Effector memory CD8-positive, alpha-beta T cell (primary cell): ENCODE measurements around the gene MRPL10.

Experiments used
- ATAC-seq: fragments of 150-1000 bp; cut with Tn5 transposase; replicated peaks from 2 replicates; pipeline ENCODE4 v1.10.0; 2021; ENCODE audit warnings: mild to moderate bottlenecking, moderate library complexity
- DNase-seq, 3 experiments: peaks; one replicate each; pipeline ENCODE4 v3.0.0; 2021
- H3K27ac Mint-ChIP-seq, 2 donors: one replicate each; pipeline ENCODE4 v1.8.0; 2022; ENCODE audit warnings: mild to moderate bottlenecking in 2 of 2, mixed read lengths in 2 of 2, moderate library complexity in 2 of 2
- H3K27me3 Mint-ChIP-seq, 2 donors: one replicate each; pipeline ENCODE4 v1.8.0; 2022; ENCODE audit warnings: mixed read lengths in 2 of 2
- H3K36me3 Mint-ChIP-seq: one replicate; pipeline ENCODE4 v1.8.0; 2022; ENCODE audit warnings: mild to moderate bottlenecking, moderate library complexity, mixed read lengths; ENCODE audit not compliant: insufficient read depth
- H3K4me1 Mint-ChIP-seq, 2 donors: one replicate each; pipeline ENCODE4 v1.8.0; 2022; ENCODE audit warnings: low read depth in 2 of 2, mixed read lengths in 2 of 2
- H3K4me3 Mint-ChIP-seq, 2 donors: one replicate each; pipeline ENCODE4 v1.8.0; 2022; ENCODE audit warnings: mild to moderate bottlenecking in 2 of 2, mixed read lengths in 2 of 2, moderate library complexity in 2 of 2
- H3K9me3 Mint-ChIP-seq, 2 donors: one replicate each; pipeline ENCODE4 v1.8.0; 2022; ENCODE audit warnings: mixed read lengths in 2 of 2

Gene MRPL10

GRCh38 chr17:47851764-47852112 lies 20.4 kb upstream of the MRPL10 start:
- peaks cover 86 to 99% of the 10 kb centered on the region in 2 donors for H3K27me3 Mint-ChIP-seq
- ATAC-seq (no peak), DNase-seq (no peak)
- H3K9me3 Mint-ChIP-seq, result no peaks in the 10 kb centered on the region
- H3K4me1 Mint-ChIP-seq, result peaks cover 15 to 16% of the 10 kb centered on the region in 2 donors
- peak overlapping the region; percentile 68 to 72 for H3K4me3 Mint-ChIP-seq
- H3K27ac Mint-ChIP-seq, result no peak overlapping the region
- no peaks in the 10 kb centered on the region for H3K36me3 Mint-ChIP-seq

GRCh38 chr17:47850692-47851573 lies 19.6 kb upstream of the MRPL10 start, which contains the start of gene SP6:
Gene SP6, minus strand, starts transcription at chr17:47851163. Its CDS starts 2,734 bp downstream, at chr17:47848429.
- Mint-ChIP-seq H3K4me3 (peak within 1 kb of the TSS; percentile 68 to 73), H3K27me3 (peaks cover 86 to 99% of the 10 kb centered on the region in 2 donors), H3K4me1 (peaks cover 15 to 16% of the 10 kb centered on the region in 2 donors), H3K9me3 (no peaks in the 10 kb centered on the region), H3K36me3 (no peaks in the 10 kb centered on the region), H3K27ac (peak within 1 kb of the TSS in 1 of 2 donors; percentile 75)
- DNase-seq (peak; percentile 40 to 54 (median 51)), ATAC-seq (peak; percentile 89)

DNA sequence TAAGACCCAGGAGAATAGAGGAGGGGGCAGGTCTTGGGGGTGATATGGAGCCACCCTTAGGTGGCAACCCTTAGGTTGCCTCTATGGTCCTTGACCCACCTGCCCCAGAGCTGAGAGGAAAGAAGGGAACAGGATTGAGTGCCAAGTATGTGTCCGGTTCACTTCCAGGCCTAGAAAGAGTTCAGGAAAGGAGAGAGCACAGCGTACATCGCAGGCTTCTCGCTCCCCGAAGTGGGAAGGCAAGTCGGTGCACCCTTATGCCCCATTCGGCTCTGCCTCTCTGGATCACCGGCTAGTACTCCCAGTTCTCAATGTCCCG lies 19.0 kb upstream of the MRPL10 start:
- H3K36me3 Mint-ChIP-seq, result no peaks in the 10 kb centered on the region
- peaks cover 86 to 99% of the 10 kb centered on the region in 2 donors for H3K27me3 Mint-ChIP-seq
- no peaks in the 10 kb centered on the region for H3K9me3 Mint-ChIP-seq
- peak overlapping the region; percentile 66 to 73 for H3K4me3 Mint-ChIP-seq
- DNase-seq, result no peak
- no peak for ATAC-seq
- peak overlapping the region in 1 of 2 donors; percentile 75 for H3K27ac Mint-ChIP-seq
- H3K4me1 Mint-ChIP-seq, result peaks cover 15 to 16% of the 10 kb centered on the region in 2 donors

DNA sequence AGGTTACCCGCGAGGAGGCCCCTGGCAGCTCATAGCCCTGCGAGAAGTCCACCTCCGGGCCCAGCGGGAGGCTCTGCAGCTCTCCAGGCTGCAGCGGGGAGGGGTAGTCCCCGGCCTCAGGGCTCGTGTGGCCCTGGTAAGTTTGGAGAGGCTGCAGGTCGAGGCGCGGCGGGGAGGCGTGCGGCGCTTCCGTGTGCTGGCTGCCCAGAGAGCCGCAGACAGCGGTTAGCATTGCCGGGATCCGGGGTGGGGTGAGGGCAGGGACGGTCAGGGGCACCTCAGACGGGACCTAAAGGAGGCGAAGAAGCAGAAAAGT lies 16.8 kb upstream of the MRPL10 start:
- no peak overlapping the region for H3K27ac Mint-ChIP-seq
- no peaks in the 10 kb centered on the region for H3K9me3 Mint-ChIP-seq
- H3K4me1 Mint-ChIP-seq, result peaks cover 16 to 17% of the 10 kb centered on the region in 2 donors
- no peaks in the 10 kb centered on the region for H3K36me3 Mint-ChIP-seq
- ATAC-seq (no peak), DNase-seq (no peak)
- no peak overlapping the region for H3K4me3 Mint-ChIP-seq
- peaks cover 72 to 92% of the 10 kb centered on the region in 2 donors for H3K27me3 Mint-ChIP-seq

GRCh38 chr17:47847341-47848197 lies 16.2 kb upstream of the MRPL10 start:
- H3K27me3 Mint-ChIP-seq, result peaks cover 66 to 86% of the 10 kb centered on the region in 2 donors

GRCh38 chr17:47846716-47847340 lies 15.5 kb upstream of the MRPL10 start:
- H3K27me3 Mint-ChIP-seq, result peaks cover 59 to 79% of the 10 kb centered on the region in 2 donors
- no peak for DNase-seq
- no peaks in the 10 kb centered on the region for H3K9me3 Mint-ChIP-seq
- no peak for ATAC-seq
- H3K36me3 Mint-ChIP-seq, result no peaks in the 10 kb centered on the region
- H3K27ac Mint-ChIP-seq, result no peak overlapping the region
- H3K4me3 Mint-ChIP-seq, result no peak overlapping the region
- peaks cover 9% of the 10 kb centered on the region in 2 donors for H3K4me1 Mint-ChIP-seq

More at GRCh38 chr17:47847341-47848197, 16.2 kb upstream of the MRPL10 start:
- Mint-ChIP-seq H3K4me3 (no peak overlapping the region), H3K4me1 (peaks cover 16 to 17% of the 10 kb centered on the region in 2 donors), H3K9me3 (no peaks in the 10 kb centered on the region), H3K27ac (no peak overlapping the region), H3K36me3 (no peaks in the 10 kb centered on the region)
- peak; percentile 31 for ATAC-seq
- DNase-seq, result no peak

- Mint-ChIP-seq H3K36me3 (no peaks in the 10 kb centered on the region), H3K4me1 (peaks cover 11 to 12% of the 10 kb centered on the region in 2 donors), H3K4me3 (no peak overlapping the region), H3K27ac (no peak overlapping the region), H3K27me3 (peaks cover 53 to 69% of the 10 kb centered on the region in 2 donors), H3K9me3 (no peaks in the 10 kb centered on the region)
- no peak for DNase-seq
- no peak for ATAC-seq
Measured at GRCh38 chr17:47845716-47846075, 14.4 kb upstream of the MRPL10 start.

GRCh38 chr17:47844814-47845715 lies 13.7 kb upstream of the MRPL10 start:
- no peak for ATAC-seq
- peaks cover 47 to 63% of the 10 kb centered on the region in 2 donors for H3K27me3 Mint-ChIP-seq
- DNase-seq, result no peak
- H3K36me3 Mint-ChIP-seq, result no peaks in the 10 kb centered on the region
- H3K27ac Mint-ChIP-seq, result no peak overlapping the region
- peaks cover 10 to 15% of the 10 kb centered on the region in 2 donors for H3K4me1 Mint-ChIP-seq
- no peaks in the 10 kb centered on the region for H3K9me3 Mint-ChIP-seq
- no peak overlapping the region for H3K4me3 Mint-ChIP-seq

- H3K27ac Mint-ChIP-seq, result no peak overlapping the region
- H3K36me3 Mint-ChIP-seq, result peaks cover 3% of the 10 kb centered on the region
- no peak for ATAC-seq
- peaks cover 38 to 54% of the 10 kb centered on the region in 2 donors for H3K27me3 Mint-ChIP-seq
- H3K9me3 Mint-ChIP-seq, result no peaks in the 10 kb centered on the region
- peaks cover 17 to 20% of the 10 kb centered on the region in 2 donors for H3K4me1 Mint-ChIP-seq
- no peak overlapping the region for H3K4me3 Mint-ChIP-seq
- DNase-seq, result no peak
Measured at GRCh38 chr17:47844227-47844626, 12.9 kb upstream of the MRPL10 start.

DNA sequence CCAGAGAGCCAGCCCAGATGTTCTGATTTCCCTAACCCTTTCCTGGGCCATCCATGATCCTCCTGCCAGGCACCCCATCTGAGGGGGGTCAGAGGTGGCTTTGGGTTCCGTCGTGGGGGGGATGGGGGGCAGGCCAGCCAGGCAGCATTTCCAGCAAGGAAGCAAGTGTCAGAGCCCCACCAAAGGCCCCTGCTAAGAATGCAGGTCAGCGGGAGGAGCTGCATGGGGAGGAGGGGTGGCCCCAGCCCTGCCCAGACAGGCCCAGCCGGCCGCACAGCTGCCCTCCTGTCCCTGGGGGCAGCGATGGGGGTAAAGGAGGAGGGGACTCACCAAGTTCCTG lies 12.0 kb upstream of the MRPL10 start:
- H3K4me1 Mint-ChIP-seq, result peaks cover 17 to 21% of the 10 kb centered on the region in 2 donors

DNA sequence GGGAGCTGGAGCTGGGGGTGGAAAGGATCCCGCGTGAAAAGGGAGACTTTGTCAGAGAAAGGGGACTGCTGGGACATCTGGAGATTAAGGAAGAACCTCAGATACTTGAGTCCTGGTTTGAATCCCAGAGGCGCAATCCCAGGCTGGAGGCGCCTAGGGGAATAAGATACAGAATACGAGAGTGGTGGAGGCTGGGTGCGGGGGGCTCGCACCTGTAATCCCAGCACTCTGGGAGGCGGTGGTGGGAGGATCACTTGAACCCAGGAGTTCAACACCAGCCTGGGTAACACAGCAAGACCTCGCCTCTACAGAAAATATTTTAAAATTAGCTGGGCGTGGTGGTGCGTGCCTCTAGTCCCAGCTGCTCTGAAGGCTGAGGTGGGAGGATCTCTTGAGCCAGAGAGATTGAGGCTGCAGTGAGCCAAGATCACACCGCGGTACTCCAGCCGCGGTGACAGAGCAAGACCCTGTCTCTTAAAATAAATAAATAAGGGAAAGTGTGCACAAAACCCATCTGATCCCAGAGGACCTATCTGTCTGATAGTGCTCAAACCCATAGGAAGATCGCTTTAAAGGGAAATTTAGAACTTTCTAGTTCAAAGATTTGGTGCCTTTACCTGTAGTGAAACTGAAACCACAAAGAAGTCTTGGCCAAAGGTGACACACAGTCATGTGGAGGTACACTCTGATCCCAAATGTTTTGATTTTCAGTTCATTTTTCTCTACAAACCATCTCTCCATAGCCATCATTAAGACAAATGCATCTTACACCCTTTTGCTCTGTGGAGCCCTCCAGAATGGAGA lies 10.3 kb upstream of the MRPL10 start:
- DNase-seq (no peak), ATAC-seq (no peak)
- H3K4me1 Mint-ChIP-seq, result peaks cover 17 to 18% of the 10 kb centered on the region in 2 donors
- peak overlapping the region; percentile 92 to 93 for H3K27ac Mint-ChIP-seq
- no peaks in the 10 kb centered on the region for H3K9me3 Mint-ChIP-seq
- H3K36me3 Mint-ChIP-seq, result peaks cover 3% of the 10 kb centered on the region
- peaks cover 21 to 29% of the 10 kb centered on the region in 2 donors for H3K27me3 Mint-ChIP-seq
- peak overlapping the region; percentile 89 to 94 for H3K4me3 Mint-ChIP-seq

More for the DNA sequence above, 12.0 kb upstream of the MRPL10 start:
- Mint-ChIP-seq H3K9me3 (no peaks in the 10 kb centered on the region), H3K27ac (peak overlapping the region in 1 of 2 donors; percentile 64), H3K27me3 (peaks cover 30 to 46% of the 10 kb centered on the region in 2 donors), H3K36me3 (peaks cover 3% of the 10 kb centered on the region), H3K4me3 (peak overlapping the region in 1 of 2 donors; percentile 10)
- ATAC-seq (no peak), DNase-seq (no peak)
